Activated T-cell treated with anti-CD3 and anti-CD28 coated beads, Interleukin-2, amount 50 U/mL, for 48 hours (primary cell): ENCODE results near the gene NPDC1.

Experiments
- DNase-seq, 2 experiments: peaks; one replicate each; pipeline ENCODE4 v3.0.0-alpha.2; 2020

Gene NPDC1

GRCh38 chr9:137055385-137056364, 9.7 kb upstream of the NPDC1 start:
- DNase-seq, result no peak

GRCh38 chr9:137054932-137055384, 9.0 kb upstream of the NPDC1 start:
- DNase-seq, result no peak

DNA sequence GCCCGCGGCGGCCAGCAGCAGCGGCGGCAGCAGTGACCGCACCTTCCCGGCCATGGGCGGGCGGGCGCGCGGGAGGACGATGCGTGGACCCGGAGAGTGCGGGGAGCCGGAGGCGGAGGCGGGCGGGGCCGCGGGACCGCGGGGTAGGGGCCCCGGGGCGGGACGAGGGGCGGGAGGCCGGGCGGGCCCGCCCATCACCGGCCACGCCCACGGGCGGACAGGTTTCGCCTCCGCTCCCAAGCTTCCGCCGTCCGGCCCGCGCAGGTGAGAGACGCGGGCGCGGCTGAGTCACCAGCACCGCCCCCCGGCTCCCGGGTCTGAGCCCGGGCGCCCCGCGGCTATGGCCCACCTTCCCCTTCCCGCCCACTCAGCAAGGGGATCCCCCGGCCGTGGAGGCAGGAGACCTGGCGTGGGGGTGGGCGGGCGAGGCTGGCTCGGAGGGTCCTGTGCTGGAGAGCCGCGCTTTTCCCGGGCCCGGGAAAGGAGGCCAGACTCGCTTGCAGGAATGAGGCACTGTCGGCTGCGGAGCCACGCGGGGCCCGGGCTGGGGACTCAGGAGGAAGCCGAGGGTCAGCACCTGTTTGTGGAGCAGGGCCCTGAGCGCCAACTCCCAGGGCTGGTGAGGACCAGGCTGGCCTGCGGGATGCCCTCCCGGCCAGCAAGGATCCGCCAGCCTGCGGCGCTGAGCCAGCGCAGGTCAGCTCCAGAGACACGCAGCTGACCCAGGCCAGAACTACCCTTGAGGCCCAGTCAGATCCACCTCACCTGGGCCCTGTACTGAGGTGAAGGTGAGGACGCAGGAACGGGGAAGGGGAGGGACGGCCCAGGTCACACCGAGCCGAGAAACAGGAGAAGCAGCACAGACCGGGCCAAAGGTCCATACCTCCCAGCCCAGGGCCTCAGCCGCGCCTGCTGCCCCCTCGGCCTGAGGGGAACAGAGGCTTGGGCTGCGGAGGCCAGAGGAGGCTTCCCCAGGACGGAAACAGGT, 8.3 kb upstream of the NPDC1 start, which contains the start of gene ENTPD2:
ENTPD2 (minus strand) TSS at position 118 of the 988 bp plus-strand sequence; CDS start at position 54, 64 bp downstream.
- peak in 1 of 2 experiments; percentile 60 for DNase-seq

DNA sequence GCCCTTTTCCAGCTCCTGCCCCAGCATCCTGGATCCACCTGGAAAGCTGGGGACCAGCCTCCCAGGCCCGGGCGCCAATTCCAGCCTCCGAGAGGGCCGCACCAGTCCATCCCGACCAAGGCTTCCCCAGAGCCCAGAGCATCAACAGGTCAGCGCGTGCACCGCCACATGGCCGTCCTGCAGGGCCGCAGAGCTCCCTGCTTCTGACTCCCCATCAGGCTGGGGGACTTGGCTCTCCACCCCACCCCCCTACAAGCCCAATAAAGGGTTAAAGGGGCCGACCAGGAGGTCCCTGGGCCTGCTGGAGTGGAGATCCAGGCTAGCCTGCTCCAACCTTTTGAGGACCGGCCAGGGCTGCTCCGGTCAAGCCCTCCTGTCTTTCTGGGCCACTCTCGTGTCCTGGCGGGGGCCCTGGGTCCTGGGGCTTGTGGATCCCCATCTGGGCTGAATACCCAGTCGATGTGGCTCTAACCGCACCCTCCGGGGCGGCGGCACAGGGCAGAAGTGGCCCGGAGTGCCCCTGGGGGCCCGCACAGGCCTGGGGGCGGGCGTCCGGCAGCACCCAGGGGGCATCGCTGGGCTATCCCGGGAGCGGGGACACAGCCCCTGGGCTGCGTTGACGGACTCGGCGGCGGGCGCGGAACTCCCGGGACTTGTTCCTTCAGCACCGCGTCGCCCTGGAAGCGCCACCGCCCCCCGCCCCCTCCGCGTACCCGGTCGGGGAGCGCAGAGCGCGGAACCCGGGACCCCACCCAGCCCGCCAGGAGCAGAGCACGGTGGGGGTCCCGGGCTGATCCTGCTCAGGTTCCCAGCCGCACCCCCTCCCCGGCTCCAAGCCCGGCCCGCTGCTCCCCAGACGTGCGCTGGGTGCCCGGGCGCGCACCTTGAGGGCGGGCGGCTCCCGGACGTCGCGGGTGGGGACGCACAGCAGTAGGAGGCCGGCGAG, 7.3 kb upstream of the NPDC1 start:
- DNase-seq, result peak in 1 of 2 experiments; percentile 39

DNA sequence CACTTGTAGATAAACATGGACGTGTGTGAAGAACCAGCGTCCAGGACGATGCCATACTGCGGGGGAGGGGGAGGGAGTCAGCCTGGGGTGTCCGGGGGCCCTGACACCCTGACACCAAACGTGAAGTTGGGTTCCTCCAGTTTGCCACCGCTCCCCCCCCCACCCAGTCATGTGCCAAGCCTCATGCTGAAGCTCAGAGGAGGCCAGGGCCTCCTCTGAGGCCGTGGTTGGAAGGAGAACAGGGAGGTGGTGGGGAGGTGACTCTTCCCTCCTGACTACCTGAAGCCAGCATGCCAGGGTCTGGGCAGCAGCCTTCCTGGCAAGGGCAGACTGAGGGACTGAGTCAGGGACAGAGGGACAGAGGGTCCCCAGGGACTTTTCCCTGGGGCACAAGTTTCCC, 6.3 kb upstream of the NPDC1 start:
- DNase-seq, result no peak

DNA sequence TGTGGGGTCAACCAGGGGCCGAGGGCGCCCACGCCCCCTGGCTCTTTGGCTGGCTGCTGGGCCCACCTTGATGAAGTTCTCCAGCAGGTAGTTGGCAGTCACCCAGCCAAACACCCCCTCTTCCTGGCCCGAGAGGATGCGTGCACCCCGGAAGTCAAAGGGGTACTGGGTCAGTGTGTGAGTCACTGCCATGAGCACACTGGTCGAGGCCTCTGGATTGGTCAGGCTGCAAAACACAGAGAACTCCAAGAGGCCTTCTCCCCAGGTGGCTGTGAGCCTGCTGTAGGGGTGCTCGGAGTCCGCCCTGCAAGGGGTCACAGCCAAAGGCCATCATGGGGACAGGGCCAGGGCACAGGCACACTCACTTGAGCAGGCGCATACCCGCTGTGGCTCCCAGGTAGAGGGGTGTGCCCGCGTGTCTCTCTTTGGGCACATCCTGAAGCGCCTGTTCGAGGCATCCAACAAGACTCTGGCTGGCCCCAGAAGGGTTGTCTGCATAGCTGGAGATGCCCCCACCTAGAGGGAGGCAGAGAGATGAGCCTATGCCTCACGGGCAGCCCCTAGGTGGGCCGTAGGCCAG, 5.3 kb upstream of the NPDC1 start:
- DNase-seq, result no peak

- no peak for DNase-seq
These were observed 4.6 kb upstream of the NPDC1 start for GRCh38 chr9:137050570-137050969.

DNA sequence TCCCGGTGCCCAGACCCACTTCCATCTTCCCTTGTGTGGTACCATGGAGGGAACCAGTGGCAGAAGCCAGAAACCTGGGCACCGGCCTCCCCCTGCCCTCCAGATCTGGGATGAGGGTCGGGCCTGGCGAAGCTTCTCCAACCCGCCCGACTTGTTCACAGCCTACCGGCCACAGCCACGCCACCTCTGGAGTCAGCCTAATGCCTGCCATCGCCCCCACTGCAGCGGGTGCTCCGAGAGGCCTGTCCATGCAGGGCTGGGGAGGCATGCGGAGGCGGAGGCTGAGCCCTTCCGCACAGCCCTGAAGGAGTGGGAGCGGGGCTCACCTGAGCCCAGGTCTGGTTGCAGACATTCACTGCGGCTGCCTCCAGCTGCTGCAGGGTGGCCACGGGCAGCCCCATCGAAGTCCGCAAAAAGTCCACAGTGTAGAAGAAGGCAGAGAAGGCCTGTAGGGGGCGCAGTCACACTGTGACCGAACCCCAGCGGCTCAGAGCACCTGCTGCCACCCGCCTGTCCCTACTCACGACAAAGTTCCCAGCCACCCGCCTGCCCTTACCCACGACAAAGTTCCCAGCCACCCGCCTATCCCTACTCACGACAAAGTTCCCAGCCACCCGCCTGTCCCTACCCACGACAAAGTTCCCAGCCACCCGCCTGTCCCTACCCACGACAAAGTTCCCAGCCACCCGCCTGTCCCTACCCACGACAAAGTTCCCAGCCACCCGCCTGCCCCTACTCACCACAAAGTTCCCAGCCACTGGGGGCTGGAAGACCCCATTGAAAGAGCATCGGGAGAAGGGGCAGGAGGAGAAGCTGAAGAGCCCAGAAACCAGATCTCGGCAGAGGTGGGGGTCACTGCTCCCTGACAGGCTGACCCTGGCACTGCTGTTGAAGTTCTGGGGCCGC, 3.8 kb upstream of the NPDC1 start:
- DNase-seq, result peak; percentile 79 to 83

DNA sequence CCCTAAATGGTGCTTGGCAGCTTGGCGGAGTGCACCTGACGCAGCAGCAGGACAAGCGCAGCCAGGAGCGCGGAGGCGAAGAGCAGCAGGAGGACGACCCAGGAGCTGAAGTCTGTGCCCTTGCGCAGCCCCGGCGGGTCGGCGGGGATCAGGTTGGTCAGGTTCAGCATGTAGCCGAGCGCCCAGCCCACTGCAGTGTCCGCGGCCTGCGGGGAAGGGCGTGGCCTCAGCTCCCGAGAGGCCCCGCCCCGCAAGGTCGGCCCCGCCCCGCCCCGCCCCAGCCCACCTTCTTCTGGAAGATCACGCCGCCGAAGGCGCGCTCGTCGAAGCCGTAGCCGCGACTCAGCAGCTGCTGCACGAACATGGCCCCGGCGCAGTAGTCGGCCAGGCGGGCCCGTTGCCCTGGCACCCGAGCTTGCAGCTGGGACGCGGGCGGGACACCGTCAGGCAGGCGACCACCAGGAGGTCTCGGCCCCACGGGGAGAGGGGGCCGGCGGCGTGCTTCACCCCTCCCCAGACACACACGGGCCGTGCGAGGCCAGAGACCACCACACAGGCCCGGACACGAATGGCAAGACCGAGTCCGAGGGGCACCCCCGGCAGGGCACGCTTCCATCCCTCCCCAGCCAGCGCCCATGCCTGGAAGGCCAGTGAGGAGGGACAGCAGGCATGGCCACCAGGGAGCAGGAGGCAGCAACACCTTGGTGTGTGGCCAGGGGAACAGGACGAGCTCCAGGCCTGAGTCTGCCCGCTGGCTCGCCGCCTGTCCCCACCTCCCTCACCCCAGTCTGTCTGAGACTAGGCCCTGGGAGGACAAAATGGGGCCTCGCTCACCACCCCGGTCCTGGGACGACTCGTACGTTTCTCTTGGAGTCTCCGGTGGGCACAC, 2.9 kb upstream of the NPDC1 start:
- DNase-seq, result peak in 1 of 2 experiments; percentile 38

GRCh38 chr9:137045294-137046087, 486 bp downstream of the NPDC1 start:
- DNase-seq, result peak in 1 of 2 experiments; percentile 56

DNA sequence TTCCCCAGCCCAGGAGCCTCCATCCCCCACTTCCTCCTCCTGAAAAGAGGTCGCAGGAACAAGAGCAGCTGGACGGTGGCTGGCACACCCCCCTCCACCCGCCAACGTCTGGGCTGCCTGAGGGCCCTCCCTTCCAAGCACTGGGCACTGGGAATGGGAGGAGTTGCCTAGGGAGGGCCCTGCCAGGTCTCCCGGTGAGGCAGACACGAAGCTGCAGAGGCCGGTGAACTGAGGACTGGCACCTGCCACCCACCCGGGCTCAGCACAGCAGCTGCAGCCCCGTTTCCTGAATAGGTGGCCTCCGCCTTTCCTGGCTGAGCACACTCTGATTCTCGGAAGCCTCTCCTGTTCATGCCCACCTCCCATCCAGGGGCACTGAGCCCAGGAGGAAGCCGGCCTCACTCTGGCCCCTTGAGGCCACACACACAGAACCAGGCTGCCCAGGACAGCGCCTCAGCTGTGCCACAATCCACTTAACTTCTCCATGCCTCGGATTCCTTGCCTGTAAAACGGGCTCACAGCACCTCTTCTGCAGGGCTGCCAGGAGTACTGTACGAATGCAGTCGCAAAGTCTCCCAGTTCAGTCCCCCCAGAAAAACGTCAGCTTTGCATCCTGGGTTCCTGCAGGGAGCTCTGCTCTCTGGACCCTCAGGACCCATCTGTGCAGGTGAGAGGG, 1.3 kb downstream of the NPDC1 start:
- no peak for DNase-seq

GRCh38 chr9:137044037-137044436, 1.9 kb downstream of the NPDC1 start:
- no peak for DNase-seq

- no peak for DNase-seq
These were observed 2.9 kb downstream of the NPDC1 start for GRCh38 chr9:137042751-137043727.

GRCh38 chr9:137041124-137041523, 4.9 kb downstream of the NPDC1 start:
- DNase-seq, result no peak

DNA sequence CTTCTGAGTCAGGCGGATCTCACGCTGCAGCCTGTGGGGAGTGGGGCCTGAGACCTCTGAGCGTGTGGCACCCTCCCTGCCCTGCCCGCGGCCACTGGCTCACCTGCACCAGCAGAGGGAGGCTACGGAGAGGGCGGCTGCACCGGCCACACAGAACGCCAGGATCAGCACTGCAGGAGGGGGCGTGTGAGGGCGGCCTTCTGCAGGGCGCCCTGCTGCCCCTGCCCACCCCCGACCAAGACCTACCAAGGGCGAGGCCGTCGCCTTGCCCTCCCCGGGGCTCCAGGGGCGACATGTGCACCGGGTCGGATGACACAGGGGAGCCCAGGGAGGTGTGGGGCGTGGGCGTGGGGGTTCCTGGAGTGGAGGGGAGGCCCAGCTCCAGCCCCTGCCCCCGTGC, 5.4 kb downstream of the NPDC1 start:
- DNase-seq, result no peak

DNA sequence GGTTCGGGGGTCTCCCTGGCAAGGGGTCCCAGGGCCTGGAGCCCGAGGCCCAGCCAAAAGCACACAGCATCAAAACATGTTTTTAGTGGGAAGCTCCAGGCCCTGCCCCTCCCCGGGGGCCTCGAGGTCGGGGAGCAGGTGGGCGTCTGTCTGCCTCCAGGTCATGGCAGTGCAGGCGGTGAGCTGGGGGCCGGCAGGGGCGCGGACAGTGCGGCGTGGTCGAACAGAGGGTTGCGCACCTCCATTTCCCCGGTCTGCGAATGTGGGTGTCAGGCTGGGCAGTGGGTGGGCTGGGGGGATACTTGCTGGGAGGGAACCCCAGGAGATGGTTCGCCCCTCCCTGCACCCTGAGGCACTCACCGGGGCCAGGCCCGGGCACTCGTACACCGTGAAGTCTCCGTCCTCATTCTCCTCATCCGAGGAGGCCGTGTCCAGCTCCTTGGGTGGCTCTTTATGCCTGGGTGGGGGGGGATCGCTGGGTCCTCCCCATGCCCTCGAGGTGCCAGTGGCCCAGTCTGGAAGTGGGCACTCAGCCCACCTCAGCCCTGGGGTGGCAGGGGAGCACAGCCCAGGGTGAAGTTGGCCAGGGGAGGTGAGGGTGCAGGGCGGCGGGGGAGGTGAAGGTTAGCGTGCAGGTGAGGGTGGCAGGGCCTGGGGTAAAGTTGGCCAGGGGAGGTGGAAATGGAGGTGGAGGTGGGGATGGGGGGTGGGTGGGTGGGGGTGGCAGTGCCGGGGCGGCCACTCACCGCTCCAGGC, 6.2 kb downstream of the NPDC1 start:
- no peak for DNase-seq
